Mesenteric fat pad (tissue), 1 donor: ENCODE data around the gene PPP1R11. TPM values are rescaled to one million over a fixed set of nuclear protein-coding genes. Genes with fewer than 3 reads are reported as not detected.

Experiments
- total RNA-seq: library from RNA; stranded (reverse); fragmentation: NEBNext Ultra II Directional; extraction: Animal tissue kit (Norgen Biotek cat#: 25700); gene quantifications from one replicate; pipeline ENCODE4 v1.2.1, GENCODE V29; 2021
- donor health status: DM: yes; HTN: yes; CAD: no.

PPP1R11 gene
- total RNA-seq, 1 donor from 2014 or later = 41.1 TPM

Other genes starting within 250 kb of the PPP1R11 start
- not detected for gene HLA-G, start 239.4 kb upstream of the PPP1R11 start, total RNA-seq
- gene HLA-A, start 124.7 kb upstream of the PPP1R11 start, total RNA-seq = 526 TPM
- 21.1 TPM for gene POLR1H, start 5.9 kb upstream of the PPP1R11 start, total RNA-seq
- not detected for gene RNF39, start 8.6 kb downstream of the PPP1R11 start, total RNA-seq
- not detected for gene TRIM31, start 45.9 kb downstream of the PPP1R11 start, total RNA-seq
- gene TRIM40, start 68.9 kb downstream of the PPP1R11 start, total RNA-seq = not detected
- gene TRIM10, start 94.0 kb downstream of the PPP1R11 start, total RNA-seq = not detected
- not detected for gene TRIM15, start 96.3 kb downstream of the PPP1R11 start, total RNA-seq
- 32.1 TPM for gene TRIM26, start 146.2 kb downstream of the PPP1R11 start, total RNA-seq